Progenitor cell of endocrine pancreas (in vitro differentiated cells): ENCODE results near the gene SEC24D. TPM values are rescaled to one million over a fixed set of nuclear protein-coding genes. Genes with fewer than 3 reads are reported as not detected.

Experiments used
- DNase-seq: peaks from one replicate; pipeline ENCODE4 v3.0.0; 2021; ENCODE audit warnings: low spot score; ENCODE audit not compliant: unreplicated experiment
- H3K27ac Mint-ChIP-seq: 2 replicates; pipeline ENCODE4 v1.8.0; 2021; ENCODE audit warnings: mild to moderate bottlenecking, moderate library complexity, mixed read lengths
- H3K27me3 Mint-ChIP-seq: 2 replicates; pipeline ENCODE4 v1.8.0; 2021; ENCODE audit warnings: mixed read lengths
- H3K36me3 Mint-ChIP-seq: 2 replicates; pipeline ENCODE4 v1.8.0; 2022; ENCODE audit warnings: mixed read lengths; ENCODE audit not compliant: insufficient read depth
- H3K4me1 Mint-ChIP-seq: 2 replicates; pipeline ENCODE4 v1.8.0; 2021; ENCODE audit warnings: low read depth, mixed read lengths
- H3K4me3 Mint-ChIP-seq: 2 replicates; pipeline ENCODE4 v1.8.0; 2021; ENCODE audit warnings: low read depth, mild to moderate bottlenecking, moderate library complexity, mixed read lengths
- H3K9me3 Mint-ChIP-seq: 2 replicates; pipeline ENCODE4 v1.8.0; 2021; ENCODE audit warnings: low read depth, mixed read lengths
- total RNA-seq: library from RNA; stranded (reverse); gene quantifications from 2 replicates; pipeline ENCODE4 v1.2.1, GENCODE V29; 2021
- TF ChIP-seq, protein P1 (sequence below): fragments of 200-600 bp; sonication (generic); IDR thresholded peaks from one replicate; pipeline ENCODE4 v1.5.0; 2021; ENCODE audit warnings: antibody characterized with exemption, mild to moderate bottlenecking; ENCODE audit not compliant: unreplicated experiment

SEC24D gene
- total RNA-seq, 1 donor from 2014 or later: 30.2 TPM

DNA sequence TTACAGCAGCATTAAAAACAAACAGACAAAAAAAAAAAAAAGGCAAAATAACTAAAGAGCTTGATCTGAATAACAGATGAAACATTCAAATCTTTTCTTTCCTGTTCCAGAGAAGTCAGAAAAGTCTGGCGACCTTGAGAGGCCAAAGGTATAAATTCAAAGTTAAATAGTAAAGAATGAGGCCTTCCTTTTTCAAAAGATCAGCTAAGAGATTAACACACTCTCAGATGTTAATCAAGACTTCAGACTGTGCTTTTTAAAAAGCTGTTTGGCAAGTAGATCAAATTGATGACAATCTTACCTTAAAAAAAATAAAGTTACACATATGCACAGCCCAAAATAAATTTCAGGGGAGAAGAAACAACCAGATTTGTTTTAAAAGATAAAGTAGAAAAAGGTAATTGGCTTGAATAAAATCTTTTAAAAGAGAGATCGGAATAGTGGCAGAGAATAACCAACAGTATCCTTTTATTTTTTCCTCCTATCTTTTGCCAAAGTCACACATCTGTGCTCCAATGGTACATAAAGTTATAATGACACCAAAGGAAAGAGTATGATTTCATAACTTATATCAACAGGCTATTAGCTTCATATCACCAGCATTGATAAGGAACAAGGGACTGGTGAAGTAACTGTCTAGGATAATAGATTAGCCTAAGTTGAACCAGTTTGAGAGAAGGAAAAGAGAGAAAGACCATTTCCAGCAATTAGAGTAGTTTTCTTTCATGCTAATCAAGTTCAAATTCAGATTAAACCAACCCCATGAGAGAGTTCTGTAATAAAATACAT, 80.3 kb downstream of the SEC24D start:
- no peak for DNase-seq
- TF ChIP-seq, protein P1, sequence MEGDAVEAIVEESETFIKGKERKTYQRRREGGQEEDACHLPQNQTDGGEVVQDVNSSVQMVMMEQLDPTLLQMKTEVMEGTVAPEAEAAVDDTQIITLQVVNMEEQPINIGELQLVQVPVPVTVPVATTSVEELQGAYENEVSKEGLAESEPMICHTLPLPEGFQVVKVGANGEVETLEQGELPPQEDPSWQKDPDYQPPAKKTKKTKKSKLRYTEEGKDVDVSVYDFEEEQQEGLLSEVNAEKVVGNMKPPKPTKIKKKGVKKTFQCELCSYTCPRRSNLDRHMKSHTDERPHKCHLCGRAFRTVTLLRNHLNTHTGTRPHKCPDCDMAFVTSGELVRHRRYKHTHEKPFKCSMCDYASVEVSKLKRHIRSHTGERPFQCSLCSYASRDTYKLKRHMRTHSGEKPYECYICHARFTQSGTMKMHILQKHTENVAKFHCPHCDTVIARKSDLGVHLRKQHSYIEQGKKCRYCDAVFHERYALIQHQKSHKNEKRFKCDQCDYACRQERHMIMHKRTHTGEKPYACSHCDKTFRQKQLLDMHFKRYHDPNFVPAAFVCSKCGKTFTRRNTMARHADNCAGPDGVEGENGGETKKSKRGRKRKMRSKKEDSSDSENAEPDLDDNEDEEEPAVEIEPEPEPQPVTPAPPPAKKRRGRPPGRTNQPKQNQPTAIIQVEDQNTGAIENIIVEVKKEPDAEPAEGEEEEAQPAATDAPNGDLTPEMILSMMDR: no peak
- Mint-ChIP-seq H3K4me1 (peaks cover 20% of the 10 kb centered on the region), H3K9me3 (no peaks in the 10 kb centered on the region), H3K4me3 (no peak overlapping the region), H3K27ac (peak overlapping the region; percentile 35), H3K36me3 (peaks cover 7% of the 10 kb centered on the region), H3K27me3 (no peaks in the 10 kb centered on the region)

DNA sequence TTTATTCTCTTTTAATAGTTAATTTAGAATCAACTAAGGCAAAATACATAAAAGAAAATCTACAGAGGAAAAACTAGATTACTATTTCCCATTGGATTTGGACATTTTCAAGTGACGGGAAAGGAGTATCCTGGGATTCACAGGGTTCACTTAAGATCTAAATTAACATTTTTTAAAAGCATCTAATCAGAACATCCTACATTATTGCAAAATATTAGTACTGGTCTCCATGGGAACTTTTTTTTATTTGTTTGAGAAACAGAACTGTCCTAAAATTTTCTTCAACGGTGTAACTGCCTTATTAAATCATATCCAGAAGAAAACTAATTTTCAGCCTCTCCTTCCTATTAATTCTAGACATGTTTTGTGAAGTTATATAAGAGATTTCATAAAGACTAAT, 81.0 kb downstream of the SEC24D start:
- Mint-ChIP-seq H3K27me3 (no peaks in the 10 kb centered on the region), H3K9me3 (no peaks in the 10 kb centered on the region), H3K4me3 (no peak overlapping the region), H3K4me1 (peaks cover 20% of the 10 kb centered on the region), H3K36me3 (peaks cover 7% of the 10 kb centered on the region), H3K27ac (peak overlapping the region; percentile 35)
- TF ChIP-seq, protein P1: no peak
- DNase-seq: no peak

DNA sequence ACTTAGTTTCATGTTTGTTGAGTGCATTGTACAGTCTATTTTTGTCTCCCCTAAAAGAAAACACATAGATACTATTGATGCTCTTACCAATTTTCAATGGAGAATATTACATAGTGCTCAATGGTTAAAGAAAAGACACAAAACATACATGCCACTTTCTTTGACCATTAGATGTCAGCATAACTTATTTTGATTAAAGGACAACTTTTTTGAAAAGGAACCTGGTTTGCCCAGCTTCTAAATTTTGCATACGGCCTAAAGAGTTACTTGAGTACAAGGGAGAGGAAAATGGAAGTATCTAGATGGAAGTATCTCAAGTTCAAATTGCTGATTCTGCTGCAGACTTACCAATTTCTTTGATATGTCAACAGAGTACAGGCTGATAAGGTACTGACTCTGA, 82.2 kb downstream of the SEC24D start:
- no peaks in the 10 kb centered on the region for H3K9me3 Mint-ChIP-seq
- H3K4me3 Mint-ChIP-seq: no peak overlapping the region
- no peak for DNase-seq
- no peaks in the 10 kb centered on the region for H3K27me3 Mint-ChIP-seq
- TF ChIP-seq, protein P1: no peak
- no peak overlapping the region for H3K27ac Mint-ChIP-seq
- H3K36me3 Mint-ChIP-seq: peaks cover 7% of the 10 kb centered on the region
- H3K4me1 Mint-ChIP-seq: peaks cover 20% of the 10 kb centered on the region

DNA sequence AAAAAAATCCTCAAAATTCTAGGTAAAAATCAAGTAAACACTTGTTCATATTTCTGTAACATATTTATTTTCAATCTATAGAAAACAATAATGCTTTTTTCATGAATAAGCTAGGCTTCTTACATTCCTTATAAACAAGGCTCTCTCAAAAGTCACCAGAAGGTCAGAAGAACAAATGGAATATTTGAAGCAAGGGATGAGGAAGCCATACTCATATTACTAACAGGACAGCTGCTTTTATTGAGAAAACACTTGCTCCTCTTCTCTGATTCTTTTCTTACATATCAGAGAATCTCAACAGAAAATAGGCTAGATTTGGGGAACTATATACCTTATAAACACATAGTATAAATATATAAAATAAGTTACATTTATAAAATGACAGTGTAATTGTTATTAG, 82.8 kb downstream of the SEC24D start:
- Mint-ChIP-seq H3K9me3 (no peaks in the 10 kb centered on the region), H3K4me1 (peaks cover 18% of the 10 kb centered on the region), H3K27me3 (no peaks in the 10 kb centered on the region), H3K36me3 (peaks cover 7% of the 10 kb centered on the region), H3K27ac (no peak overlapping the region), H3K4me3 (no peak overlapping the region)
- TF ChIP-seq, protein P1: no peak
- no peak for DNase-seq

DNA sequence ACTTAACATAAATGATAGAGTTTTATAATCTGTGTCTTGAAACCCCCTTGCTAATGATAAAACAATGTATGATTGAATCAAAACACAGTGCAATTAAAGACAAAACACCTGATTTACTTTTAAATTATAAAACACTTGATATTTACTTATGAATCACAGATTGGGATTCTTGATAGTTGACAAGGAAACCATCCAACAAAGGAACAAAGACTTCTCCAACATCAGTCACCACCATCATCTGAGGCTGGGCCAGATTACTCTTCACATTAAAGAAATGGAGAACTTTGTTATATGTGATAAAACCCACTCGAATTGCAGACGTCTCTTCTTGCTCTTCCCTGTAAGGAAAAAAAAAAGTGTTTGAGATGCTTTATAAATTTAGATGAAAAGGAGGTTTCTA, 83.4 kb downstream of the SEC24D start:
- H3K9me3 Mint-ChIP-seq: no peaks in the 10 kb centered on the region
- H3K4me3 Mint-ChIP-seq: no peak overlapping the region
- H3K27me3 Mint-ChIP-seq: no peaks in the 10 kb centered on the region
- H3K27ac Mint-ChIP-seq: no peak overlapping the region
- peaks cover 7% of the 10 kb centered on the region for H3K36me3 Mint-ChIP-seq
- TF ChIP-seq, protein P1: no peak
- H3K4me1 Mint-ChIP-seq: peaks cover 15% of the 10 kb centered on the region
- DNase-seq: no peak
